Measurements from ENCODE around the gene BRF1. TPM values are rescaled to one million over a fixed set of nuclear protein-coding genes. Genes with fewer than 3 reads are reported as not detected.
A peak's percentile ranks its signal among the peaks of the same experiment; 100 is the strongest.

The BRF1 gene
- total and polyA plus RNA-seq, 5 experiments from 2014 or later, result 7.1 to 63.5 (median 10.9) TPM

DNA sequence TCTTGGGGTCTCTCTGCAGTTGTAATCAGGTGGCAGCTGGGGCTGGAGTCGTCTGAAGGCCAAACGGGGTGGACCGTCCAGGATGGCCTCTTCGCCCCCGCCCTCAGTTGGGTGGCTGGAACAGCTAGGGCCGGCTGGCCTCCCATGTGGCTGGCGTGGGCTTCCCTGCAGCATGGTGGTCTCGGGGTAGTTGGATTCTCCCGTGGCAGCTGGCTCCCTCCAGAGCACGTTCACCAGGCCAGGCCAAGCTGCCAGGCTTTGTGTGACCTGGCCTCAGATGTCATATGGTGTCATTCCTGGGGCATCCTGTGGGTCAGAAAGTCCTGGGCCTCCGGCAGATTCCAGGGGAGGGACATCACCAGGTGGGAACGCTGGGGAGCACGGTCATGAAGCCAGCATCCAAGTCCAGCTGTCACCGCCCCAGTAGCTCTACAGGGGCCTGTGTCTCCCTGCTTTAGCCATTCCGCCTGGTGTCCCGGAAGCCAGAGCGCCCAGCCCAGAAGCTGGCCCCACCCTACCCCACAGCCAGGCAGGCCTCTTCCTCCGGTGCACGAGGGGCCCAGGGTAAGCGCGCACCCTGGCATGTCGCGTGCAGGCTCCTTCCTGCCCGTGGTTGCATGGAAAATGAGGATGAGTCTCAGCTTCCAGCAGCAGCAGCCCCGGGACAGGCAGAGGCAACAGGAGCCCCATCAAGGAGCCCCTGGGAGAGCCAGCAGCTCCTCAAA is 118.3 kb downstream of the BRF1 start:
- DNase-seq (no peak), ATAC-seq (no peak)
- POLR2A ChIA-PET, result interaction anchor here (0.7 to 0.9 kb wide), 3 partner anchors 13 to 183 kb away, joined by 3 to 5 read pairs (median 3); partner anchors contain the start of gene BTBD6
- Mint-ChIP-seq H3K4me3 (peak overlapping the region; percentile 52 to 86 (median 62)), H3K36me3 (no peaks in the 10 kb centered on the region), H3K27me3 (peaks cover 0 to 4% (median 0%) of the 10 kb centered on the region in 5 donors), H3K27ac (peak overlapping the region in 5 of 10 donors; percentile 19 to 79 (median 51)), H3K9me3 (no peaks in the 10 kb centered on the region), H3K4me1 (peaks cover 6 to 29% (median 11%) of the 10 kb centered on the region in 4 donors)

DNA sequence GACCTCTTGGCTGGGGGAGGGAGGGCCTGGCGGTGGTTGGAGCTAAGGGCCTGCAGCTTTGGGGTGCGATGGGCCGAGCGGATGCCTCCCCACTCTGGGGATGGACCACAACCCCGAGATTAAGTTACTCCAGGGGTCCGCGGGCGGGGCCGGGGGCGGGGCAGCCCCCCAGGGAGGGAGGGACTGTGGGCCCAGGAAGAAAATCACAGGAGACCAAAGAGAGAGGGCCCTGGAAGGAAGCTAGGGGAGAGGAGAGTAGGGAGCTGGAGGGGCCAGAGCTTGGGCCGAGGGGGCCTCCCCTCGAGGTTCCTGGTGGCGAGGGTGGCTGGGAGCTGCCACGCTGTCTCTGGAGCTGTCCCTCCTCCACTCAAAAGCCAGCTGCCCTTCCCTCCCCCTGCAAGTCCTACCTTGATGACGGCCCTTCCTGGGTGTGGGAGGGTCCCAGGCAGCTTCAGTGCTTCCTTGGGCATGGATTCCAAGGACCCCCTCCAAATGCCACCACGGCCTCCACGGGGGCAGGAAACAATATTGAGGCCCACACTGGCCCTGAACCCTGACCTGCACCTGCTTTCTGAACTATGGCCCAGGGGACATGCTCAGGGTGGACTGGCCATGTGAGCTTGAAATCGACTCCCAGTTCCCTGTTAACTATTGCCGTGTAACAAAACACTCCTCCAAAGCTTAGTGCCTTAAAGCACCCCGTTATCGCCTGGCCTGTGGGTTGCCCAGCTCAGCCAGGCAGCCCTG is 119.1 kb downstream of the BRF1 start:
- peaks cover 6 to 30% (median 12%) of the 10 kb centered on the region in 4 donors for H3K4me1 Mint-ChIP-seq
- H3K36me3 Mint-ChIP-seq, result no peaks in the 10 kb centered on the region
- no peak for DNase-seq
- H3K4me3 Mint-ChIP-seq, result peak overlapping the region; percentile 52 to 86 (median 62)
- H3K27ac Mint-ChIP-seq, result peak overlapping the region in 5 of 10 donors; percentile 19 to 79 (median 48)
- peak in 1 of 2 donors; percentile 3 for ATAC-seq
- POLR2A ChIA-PET, result interaction anchor here (0.7 to 0.8 kb wide), 2 partner anchors 66 to 183 kb away, joined by 3 to 5 read pairs; no protein-coding TSS in a partner anchor
- no peaks in the 10 kb centered on the region for H3K9me3 Mint-ChIP-seq
- peaks cover 0 to 4% (median 0%) of the 10 kb centered on the region in 5 donors for H3K27me3 Mint-ChIP-seq

DNA sequence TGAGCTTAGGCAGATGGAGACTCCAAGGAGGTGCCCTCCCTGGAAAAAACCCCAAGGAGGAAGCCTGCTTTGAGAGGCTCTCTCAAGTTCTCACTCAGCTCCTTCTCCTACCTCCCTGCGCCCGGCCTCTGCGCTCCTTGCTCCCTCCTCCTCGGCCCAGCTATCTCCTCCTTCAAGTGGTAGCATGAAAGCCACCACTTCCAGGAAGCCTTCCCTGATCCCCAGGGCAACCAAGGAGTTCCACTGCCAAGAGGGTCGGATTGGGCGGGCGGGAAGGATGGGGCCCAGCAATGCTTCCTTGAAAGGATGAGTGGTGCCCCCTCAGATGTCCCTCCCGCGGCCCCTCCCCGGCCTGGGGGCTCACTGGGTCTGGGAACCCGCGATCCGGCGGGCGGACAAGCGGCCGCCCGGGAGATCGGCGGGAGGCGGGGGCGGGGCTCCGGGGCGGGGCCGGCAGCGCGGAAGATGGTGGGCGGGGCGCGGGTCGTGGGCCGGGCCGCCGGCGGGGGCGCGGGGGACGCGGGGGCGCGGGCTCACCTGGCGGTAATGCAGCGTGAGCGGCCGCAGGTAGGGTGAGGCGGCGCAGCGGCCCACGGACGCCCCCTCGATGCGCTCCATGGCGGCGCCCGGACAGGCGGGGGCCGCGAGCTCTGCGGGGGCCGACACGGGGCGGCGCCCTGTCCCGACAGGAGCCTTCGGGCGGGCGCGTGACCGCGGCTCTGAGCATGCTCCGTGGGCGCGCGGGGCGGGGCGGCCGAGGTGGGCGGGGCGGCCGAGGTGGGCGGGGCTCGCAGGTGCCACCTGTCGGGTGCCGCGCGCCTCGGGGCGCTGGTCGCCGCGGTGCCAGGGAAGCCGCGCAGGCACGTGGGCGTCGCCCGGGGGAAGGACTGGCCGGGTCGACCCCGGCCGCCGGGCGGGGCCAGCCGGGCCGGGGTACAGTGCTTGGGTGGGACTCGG is 119.9 kb downstream of the BRF1 start, which contains the start of gene NUDT14:
TSS of gene NUDT14 (minus strand) at position 721 of the 957 bp plus-strand sequence. CDS start at position 618, 103 bp downstream.
- H3K36me3 Mint-ChIP-seq, result no peaks in the 10 kb centered on the region
- POLR2A ChIA-PET, result interaction anchor here (0.7 to 1.4 kb wide), 2 partner anchors 14 to 67 kb away, joined by 3 to 4 read pairs; no protein-coding TSS in a partner anchor
- peaks cover 0 to 4% (median 0%) of the 10 kb centered on the region in 5 donors for H3K27me3 Mint-ChIP-seq
- ATAC-seq, result peak; percentile 87 to 91
- H3K4me3 Mint-ChIP-seq, result peak within 1 kb of the TSS; percentile 57 to 86 (median 76)
- peak within 1 kb of the TSS in 9 of 10 donors; percentile 6 to 79 (median 62) for H3K27ac Mint-ChIP-seq
- DNase-seq, result peak; percentile 62 to 89 (median 85)
- peaks cover 6 to 31% (median 17%) of the 10 kb centered on the region in 4 donors for H3K4me1 Mint-ChIP-seq
- H3K9me3 Mint-ChIP-seq, result no peaks in the 10 kb centered on the region

DNA sequence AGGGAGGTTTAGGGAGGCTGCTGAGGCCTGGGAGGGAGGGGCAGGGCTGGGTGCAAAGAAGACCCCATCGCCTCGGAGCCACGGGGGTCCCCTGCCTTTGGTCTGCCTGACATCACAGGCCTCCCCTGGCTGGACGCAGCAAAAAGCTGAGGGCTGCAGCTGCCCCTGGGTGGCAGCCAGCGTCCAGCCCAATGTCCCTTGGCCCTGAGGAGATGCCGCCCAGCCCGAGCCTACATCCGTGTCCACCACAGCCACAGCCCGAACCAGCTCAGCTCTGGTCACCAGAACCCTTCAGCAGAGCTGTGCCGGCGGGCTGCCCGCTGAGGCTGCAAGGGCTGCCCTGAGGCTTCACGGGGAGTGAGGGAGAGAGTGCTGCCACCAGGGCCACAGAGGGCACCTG is 121.6 kb downstream of the BRF1 start:
- Mint-ChIP-seq H3K36me3 (no peaks in the 10 kb centered on the region), H3K4me3 (peak overlapping the region in 3 of 10 donors; percentile 12 to 82 (median 58)), H3K27ac (no peak overlapping the region), H3K9me3 (no peaks in the 10 kb centered on the region), H3K4me1 (peaks cover 11 to 41% (median 26%) of the 10 kb centered on the region in 4 donors), H3K27me3 (peaks cover 0 to 2% (median 0%) of the 10 kb centered on the region in 5 donors)
- ATAC-seq (no peak), DNase-seq (no peak)
- POLR2A ChIA-PET, result no interaction called here

DNA sequence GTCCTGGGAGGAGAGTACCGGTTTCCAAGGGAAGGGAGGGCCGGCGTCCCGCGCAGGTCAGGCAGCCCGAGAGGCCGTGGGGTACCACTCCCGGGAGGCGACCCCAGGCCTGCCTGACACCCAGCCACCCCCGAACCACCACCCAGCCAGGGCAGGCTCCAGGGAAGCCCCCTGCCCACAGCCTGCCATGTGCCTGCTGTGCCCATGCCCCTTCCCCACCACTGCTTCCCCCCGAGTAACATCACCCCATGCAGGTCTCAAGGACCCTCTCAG is 122.0 kb downstream of the BRF1 start:
- POLR2A ChIA-PET, result no interaction called here
- peak overlapping the region in 1 of 10 donors; percentile 66 for H3K27ac Mint-ChIP-seq
- no peaks in the 10 kb centered on the region for H3K9me3 Mint-ChIP-seq
- no peaks in the 10 kb centered on the region for H3K36me3 Mint-ChIP-seq
- ATAC-seq (no peak), DNase-seq (no peak)
- peaks cover 11 to 43% (median 28%) of the 10 kb centered on the region in 4 donors for H3K4me1 Mint-ChIP-seq
- peak overlapping the region in 2 of 10 donors; percentile 57 to 62 for H3K4me3 Mint-ChIP-seq
- H3K27me3 Mint-ChIP-seq, result no peaks in the 10 kb centered on the region

DNA sequence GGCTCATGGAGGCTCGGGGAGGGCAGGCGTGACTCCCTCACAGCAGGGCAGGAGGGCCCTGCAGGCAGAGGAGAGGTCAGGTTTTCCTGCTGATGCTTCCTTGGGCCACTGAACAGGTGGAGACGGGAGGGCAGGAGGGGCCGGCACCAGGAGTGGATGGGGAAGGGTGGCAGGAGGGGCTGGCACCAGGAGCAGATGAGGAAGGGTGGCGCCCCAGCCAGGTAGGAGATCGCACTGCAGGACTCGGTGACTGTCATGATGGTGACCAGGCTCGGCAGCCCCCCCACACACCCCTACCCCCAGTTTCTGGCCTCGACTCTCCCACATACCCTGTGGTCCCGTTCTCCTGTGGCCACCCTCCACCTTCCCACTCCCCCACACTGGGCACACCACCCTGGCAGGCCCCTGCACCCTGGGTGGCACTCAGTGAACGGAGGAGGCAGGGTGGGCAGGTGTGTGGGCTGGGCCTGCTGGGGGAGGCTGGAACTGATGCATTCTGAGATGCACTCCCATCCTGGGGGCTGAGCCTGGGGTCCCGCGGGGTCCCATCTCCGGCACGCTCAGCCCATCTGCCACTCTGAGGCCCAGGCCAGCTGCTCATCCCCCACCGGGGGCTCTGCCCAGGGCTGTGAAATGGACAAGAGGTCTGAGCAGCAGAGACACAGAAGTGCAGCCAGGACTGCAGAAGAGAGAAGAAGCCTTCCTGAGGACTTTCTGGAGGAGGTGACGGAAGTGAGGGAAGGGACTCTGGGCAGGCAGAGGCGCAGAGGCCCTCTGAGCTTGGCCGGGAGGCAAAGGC is 122.5 kb downstream of the BRF1 start:
- ATAC-seq, result no peak
- POLR2A ChIA-PET, result no interaction called here
- Mint-ChIP-seq H3K4me1 (peaks cover 11 to 41% (median 28%) of the 10 kb centered on the region in 4 donors), H3K27me3 (no peaks in the 10 kb centered on the region), H3K4me3 (peak overlapping the region in 5 of 10 donors; percentile 18 to 62 (median 39)), H3K9me3 (no peaks in the 10 kb centered on the region), H3K27ac (peak overlapping the region in 4 of 10 donors; percentile 24 to 66 (median 34)), H3K36me3 (no peaks in the 10 kb centered on the region)
- DNase-seq, result no peak

DNA sequence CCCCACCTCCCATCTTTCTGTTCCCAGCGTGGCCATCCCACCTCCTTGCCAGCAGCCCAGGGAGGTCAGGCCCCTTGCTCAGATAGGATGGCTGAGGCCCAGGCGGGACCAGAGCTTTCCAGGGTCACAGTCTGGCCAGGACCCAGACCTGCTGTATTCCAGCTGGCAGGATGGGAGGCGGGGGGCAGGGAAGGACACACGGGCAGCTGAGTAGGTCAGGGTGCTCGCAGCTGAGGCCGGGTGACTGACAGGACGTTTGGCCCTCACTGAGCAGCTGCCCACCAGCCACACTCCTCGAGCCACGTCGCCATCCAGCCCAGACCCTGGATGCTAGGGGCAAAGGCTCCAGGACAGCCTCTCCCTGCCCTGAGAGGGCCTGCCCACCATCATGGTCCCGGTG is 123.7 kb downstream of the BRF1 start:
- DNase-seq, result no peak
- Mint-ChIP-seq H3K36me3 (no peaks in the 10 kb centered on the region), H3K4me1 (peaks cover 6 to 30% (median 26%) of the 10 kb centered on the region in 4 donors), H3K4me3 (no peak overlapping the region), H3K27me3 (no peaks in the 10 kb centered on the region), H3K9me3 (no peaks in the 10 kb centered on the region), H3K27ac (no peak overlapping the region)
- ATAC-seq, result no peak
- POLR2A ChIA-PET, result no interaction called here

DNA sequence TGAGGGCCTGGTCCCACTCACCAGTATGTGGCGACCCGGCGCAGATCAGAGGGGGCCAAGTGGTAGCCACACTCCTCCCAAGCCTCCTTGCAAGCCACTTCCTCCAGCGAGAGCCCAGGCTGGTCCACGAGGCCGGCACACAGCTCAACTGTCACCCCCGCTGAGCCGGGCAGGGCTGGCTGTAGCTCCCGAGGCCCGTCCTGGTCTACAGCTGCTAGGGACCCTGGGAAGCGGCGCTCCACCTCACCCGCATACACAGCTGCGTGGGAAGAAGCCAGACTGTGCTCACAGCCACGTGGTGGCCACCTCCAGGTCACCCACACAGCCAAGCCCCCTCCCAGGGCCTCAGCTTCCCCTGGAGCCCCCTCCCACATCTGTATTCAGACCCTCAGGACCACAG is 124.3 kb downstream of the BRF1 start:
- Mint-ChIP-seq H3K4me1 (peaks cover 7 to 32% (median 28%) of the 10 kb centered on the region in 4 donors), H3K4me3 (no peak overlapping the region), H3K9me3 (no peaks in the 10 kb centered on the region), H3K27ac (peak overlapping the region in 1 of 10 donors; percentile 25), H3K27me3 (no peaks in the 10 kb centered on the region), H3K36me3 (no peaks in the 10 kb centered on the region)
- DNase-seq (no peak), ATAC-seq (no peak)
- POLR2A ChIA-PET, result no interaction called here

DNA sequence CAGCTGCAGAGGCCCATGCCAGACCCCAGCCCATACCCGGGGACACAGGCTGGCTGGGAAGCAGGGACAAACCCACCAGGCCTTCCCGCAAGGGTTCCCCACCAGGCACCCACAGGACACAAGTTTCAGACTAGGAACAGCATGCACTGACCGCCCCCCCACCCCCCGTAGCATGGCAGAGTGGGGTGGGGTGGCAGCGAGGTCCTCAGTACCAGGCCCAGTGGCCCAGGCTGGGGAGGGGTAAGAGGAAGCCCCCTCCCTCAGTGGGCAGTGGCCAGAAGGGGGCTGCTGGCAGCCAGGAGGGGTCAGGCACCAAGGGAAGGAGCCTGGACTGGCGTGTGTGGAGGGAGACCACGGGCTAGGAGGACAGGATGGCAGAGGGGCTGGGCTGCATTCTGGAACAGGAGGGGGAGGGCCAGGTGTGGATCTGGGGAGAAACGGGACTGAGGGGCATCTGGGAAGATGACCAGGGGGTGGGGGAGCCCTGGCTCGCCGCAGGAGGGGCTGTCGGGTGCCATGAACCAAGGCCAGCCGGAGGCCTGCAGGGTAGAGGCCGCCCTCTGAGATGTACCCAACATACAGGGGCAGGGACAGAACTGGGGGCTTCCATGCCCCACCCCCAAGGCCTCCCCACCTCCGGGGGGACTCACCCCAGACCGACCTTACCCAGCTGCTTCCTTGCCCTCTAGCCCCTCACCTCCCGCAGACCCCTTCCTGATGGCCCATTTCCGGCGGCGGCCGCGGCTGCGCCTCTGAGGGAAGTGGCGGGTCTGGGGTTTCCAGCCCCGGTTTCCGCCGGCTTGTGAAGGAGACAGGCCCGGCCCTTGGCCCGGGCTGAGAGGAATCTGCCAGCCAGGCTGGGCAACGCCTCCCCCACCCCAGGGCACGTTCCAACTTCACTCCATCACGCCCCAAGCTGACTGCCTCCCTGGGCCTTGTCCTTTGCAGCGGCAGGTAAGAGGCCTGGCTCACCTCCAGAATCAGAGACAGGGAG is 126.6 kb downstream of the BRF1 start:
- Mint-ChIP-seq H3K36me3 (peaks cover 0 to 3% (median 0%) of the 10 kb centered on the region in 3 donors), H3K4me3 (peak overlapping the region in 8 of 10 donors; percentile 8 to 56 (median 48)), H3K27me3 (peaks cover 0 to 12% (median 8%) of the 10 kb centered on the region in 5 donors), H3K4me1 (peaks cover 11 to 44% (median 34%) of the 10 kb centered on the region in 4 donors), H3K27ac (peak overlapping the region in 3 of 10 donors; percentile 50 to 74 (median 62)), H3K9me3 (no peaks in the 10 kb centered on the region)
- peak; percentile 69 to 78 for ATAC-seq
- POLR2A ChIA-PET, result no interaction called here
- DNase-seq, result peak in 4 of 10 donors; percentile 20 to 41 (median 32)

DNA sequence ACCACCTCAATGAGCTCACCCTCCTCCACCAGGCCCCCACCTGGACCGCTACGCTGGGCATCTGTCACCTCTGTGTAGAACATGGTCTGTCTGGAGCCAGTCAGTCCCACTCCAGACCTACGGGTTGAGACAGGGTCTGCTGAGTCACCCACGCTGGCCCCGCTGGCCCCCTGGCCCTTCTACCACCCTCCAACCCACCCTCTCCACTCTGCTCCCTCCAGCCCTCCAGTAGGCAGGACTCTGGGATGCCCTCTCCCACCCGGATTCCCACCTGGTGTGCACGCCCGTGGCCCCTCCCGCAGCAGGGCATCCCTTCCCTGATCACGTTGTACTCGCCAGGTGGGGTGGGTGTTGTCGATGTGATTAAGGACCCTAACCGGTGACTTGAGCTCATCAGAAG is 127.7 kb downstream of the BRF1 start:
- Mint-ChIP-seq H3K9me3 (no peaks in the 10 kb centered on the region), H3K4me3 (no peak overlapping the region), H3K27ac (no peak overlapping the region), H3K27me3 (peaks cover 0 to 14% (median 10%) of the 10 kb centered on the region in 5 donors), H3K36me3 (peaks cover 0 to 3% (median 0%) of the 10 kb centered on the region in 3 donors), H3K4me1 (peaks cover 11 to 44% (median 35%) of the 10 kb centered on the region in 4 donors)
- DNase-seq (no peak), ATAC-seq (no peak)
- POLR2A ChIA-PET, result interaction anchor here (0.7 kb wide), 1 partner anchor 75 kb away, joined by 3 read pairs; the partner anchor contains the start of gene BTBD6
